ENCODE results near the gene GRIPAP1. TPM values are rescaled to one million over a fixed set of nuclear protein-coding genes. Genes with fewer than 3 reads are reported as not detected.

Gene GRIPAP1
- total RNA-seq, 4 donors from 2014 or later: 42.5 to 76.2 (median 58.6) TPM

DNA sequence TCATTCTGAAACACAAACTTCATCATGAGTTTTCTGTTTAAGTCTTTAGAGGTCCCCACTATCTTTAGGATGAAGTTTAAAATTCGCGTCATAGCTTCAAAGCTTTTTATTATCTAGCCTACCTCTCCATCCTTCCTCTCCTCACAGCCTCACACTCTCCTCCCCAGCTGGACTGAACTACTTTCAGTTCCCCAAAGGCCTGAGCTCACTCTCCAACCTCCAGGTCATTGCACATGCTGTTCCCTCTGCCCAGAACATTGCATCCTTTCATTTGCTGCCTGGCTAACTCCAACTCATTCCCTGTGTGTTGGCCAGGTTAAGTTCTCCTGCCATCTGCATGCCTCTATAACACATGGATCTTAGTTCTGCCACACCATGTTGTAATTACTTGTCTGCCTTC, 41.8 kb downstream of the GRIPAP1 start:
- Histone ChIP-seq H3K4me3 (no peak overlapping the region), H3K27me3 (no peaks in the 10 kb centered on the region), H3K36me3 (peaks cover 0 to 6% (median 0%) of the 10 kb centered on the region in 3 donors), H3K27ac (peak overlapping the region; percentile 19 to 95 (median 88)), H3K9me3 (no peaks in the 10 kb centered on the region), H3K4me1 (peaks cover 0 to 25% (median 3%) of the 10 kb centered on the region in 4 donors)
- peak in 1 of 2 donors; percentile 37 for DNase-seq (ENCODE audit: low spot score in 2 of 2)
- TF ChIP-seq POLR2A (IDR thresholded peaks at IDR 0.05) (no peak), EP300 (IDR thresholded peaks at IDR 0.05) (peak in 1 of 2 donors; percentile 68)
- WGBS, 2 donors: 77 to 83% methylated on average over 2 of the region's 2 CpGs

GRCh38 chrX:48958635-48959094, 43.4 kb downstream of the GRIPAP1 start:
- Histone ChIP-seq H3K4me1 (peaks cover 0 to 42% (median 7%) of the 10 kb centered on the region in 4 donors), H3K27me3 (no peaks in the 10 kb centered on the region), H3K4me3 (peak overlapping the region; percentile 34 to 83 (median 46)), H3K36me3 (peaks cover 0 to 14% (median 0%) of the 10 kb centered on the region in 3 donors), H3K27ac (peak overlapping the region; percentile 75 to 95 (median 88)), H3K9me3 (no peaks in the 10 kb centered on the region)
- WGBS, 2 donors: 0 to 37% methylated on average over 5 to 21 of the region's 21 CpGs
- no peak for DNase-seq (ENCODE audit: low spot score in 2 of 2)
- TF ChIP-seq POLR2A (IDR thresholded peaks at IDR 0.05): no peak
- no peak for TF ChIP-seq EP300 (IDR thresholded peaks at IDR 0.05)
- TF ChIP-seq, protein P1, sequence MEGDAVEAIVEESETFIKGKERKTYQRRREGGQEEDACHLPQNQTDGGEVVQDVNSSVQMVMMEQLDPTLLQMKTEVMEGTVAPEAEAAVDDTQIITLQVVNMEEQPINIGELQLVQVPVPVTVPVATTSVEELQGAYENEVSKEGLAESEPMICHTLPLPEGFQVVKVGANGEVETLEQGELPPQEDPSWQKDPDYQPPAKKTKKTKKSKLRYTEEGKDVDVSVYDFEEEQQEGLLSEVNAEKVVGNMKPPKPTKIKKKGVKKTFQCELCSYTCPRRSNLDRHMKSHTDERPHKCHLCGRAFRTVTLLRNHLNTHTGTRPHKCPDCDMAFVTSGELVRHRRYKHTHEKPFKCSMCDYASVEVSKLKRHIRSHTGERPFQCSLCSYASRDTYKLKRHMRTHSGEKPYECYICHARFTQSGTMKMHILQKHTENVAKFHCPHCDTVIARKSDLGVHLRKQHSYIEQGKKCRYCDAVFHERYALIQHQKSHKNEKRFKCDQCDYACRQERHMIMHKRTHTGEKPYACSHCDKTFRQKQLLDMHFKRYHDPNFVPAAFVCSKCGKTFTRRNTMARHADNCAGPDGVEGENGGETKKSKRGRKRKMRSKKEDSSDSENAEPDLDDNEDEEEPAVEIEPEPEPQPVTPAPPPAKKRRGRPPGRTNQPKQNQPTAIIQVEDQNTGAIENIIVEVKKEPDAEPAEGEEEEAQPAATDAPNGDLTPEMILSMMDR (IDR thresholded peaks at IDR 0.05): no peak

DNA sequence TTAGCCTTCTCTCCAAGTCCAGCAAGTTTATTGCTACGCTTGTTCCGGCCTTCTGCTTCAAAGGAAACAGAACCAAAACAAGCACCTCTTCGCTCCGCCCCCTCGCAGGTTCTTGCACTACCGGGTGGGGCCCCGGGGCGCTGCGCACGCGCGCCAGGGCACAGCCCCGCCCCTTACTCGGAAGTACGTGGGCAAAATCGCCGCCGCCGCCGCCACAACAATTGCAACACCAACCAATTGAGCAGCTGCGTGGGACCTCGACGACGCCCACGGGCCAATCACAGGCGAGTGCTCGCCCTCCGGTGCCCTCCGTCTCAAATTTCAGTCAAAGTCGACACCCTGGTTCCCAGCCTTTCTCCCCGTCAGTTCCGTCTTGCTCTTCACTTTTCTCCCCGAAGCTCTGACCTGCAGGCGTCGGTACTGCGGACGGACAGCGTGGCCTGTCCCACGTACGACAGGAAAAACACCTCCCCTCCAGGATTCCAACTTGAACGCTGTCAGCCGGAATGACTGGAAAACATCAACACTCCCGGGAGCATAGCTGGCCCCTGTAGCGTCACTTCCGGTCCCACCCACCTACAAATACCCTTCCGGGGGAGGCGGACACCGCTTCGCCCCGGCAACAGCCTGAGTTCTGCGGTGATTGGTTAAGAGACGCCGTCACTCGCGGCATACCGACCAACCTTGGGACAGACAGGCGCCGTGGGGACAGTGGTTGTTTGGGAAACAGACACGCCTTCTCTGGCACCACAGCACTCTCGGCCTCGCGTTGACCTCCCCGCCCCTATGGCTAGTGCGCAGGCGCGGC, 44.0 kb downstream of the GRIPAP1 start:
- TF ChIP-seq, protein P1 (IDR thresholded peaks at IDR 0.05): peak in 1 of 5 experiments; percentile 27
- TF ChIP-seq POLR2A (IDR thresholded peaks at IDR 0.05): peak; percentile 37 to 74
- peak; percentile 43 to 92 for TF ChIP-seq EP300 (IDR thresholded peaks at IDR 0.05)
- Histone ChIP-seq H3K9me3 (no peaks in the 10 kb centered on the region), H3K27me3 (no peaks in the 10 kb centered on the region), H3K36me3 (peaks cover 0 to 14% (median 0%) of the 10 kb centered on the region in 3 donors), H3K27ac (peak overlapping the region; percentile 88 to 95 (median 91)), H3K4me1 (peaks cover 0 to 48% (median 9%) of the 10 kb centered on the region in 4 donors), H3K4me3 (peak overlapping the region; percentile 26 to 83 (median 57))
- WGBS, 2 donors: 0 to 46% methylated on average over 13 to 66 of the region's 66 CpGs
- DNase-seq (ENCODE audit: low spot score in 2 of 2): peak; percentile 89 to 91

- Histone ChIP-seq H3K4me1 (peaks cover 0 to 54% (median 9%) of the 10 kb centered on the region in 4 donors), H3K27me3 (no peaks in the 10 kb centered on the region), H3K9me3 (no peaks in the 10 kb centered on the region), H3K4me3 (peak within 1 kb of the TSS; percentile 56 to 83 (median 60)), H3K36me3 (peaks cover 0 to 14% (median 0%) of the 10 kb centered on the region in 3 donors), H3K27ac (peak within 1 kb of the TSS; percentile 88 to 95 (median 91))
- peak in 1 of 2 donors; percentile 19 for DNase-seq (ENCODE audit: low spot score in 2 of 2)
- 0 to 51% methylated on average over 11 to 53 of the region's 53 CpGs for WGBS, 2 donors
- TF ChIP-seq POLR2A (IDR thresholded peaks at IDR 0.05) (no peak), EP300 (IDR thresholded peaks at IDR 0.05) (no peak)
- TF ChIP-seq, protein P1 (IDR thresholded peaks at IDR 0.05): no peak
Measured at GRCh38 chrX:48957477-48957826, 44.6 kb downstream of the GRIPAP1 start, which contains the start of gene OTUD5. TSS of gene OTUD5 (minus strand) at chrX:48957607. CDS start at chrX:48957570, 37 bp downstream.

DNA sequence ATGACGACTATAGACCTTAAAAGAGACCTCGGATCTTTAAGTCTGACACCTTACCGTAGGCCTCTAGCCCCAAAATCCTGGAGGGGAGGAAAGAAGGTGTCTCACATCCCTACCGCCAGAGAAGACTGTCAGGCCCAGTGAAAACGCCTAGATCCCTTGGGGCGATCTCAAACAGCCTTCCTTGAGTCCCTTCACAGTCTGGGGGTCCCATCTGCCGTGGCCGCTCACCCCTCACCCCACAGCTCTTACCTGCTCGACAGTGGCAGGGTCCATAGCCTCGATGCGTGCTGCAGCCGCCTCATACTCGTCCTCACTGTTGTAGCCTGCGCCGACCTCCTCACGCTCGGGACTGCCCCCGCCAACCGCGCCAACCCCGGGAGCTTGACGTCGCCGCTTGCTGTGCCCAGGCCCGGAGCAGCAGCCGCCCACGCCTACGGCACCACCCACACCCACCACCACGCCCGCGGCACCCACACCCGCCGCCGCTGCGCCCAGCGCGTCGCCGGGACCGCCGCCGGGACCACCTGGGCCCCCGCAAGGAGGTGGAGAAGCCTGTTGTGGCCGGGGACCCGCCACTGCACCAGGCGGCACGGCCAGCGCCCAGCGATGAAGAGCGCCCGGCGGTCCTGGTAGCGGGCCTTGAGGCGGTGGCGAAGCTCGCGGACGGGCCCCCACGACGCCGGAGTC, 45.2 kb downstream of the GRIPAP1 start:
- TF ChIP-seq POLR2A (IDR thresholded peaks at IDR 0.05) (no peak), EP300 (IDR thresholded peaks at IDR 0.05) (no peak)
- TF ChIP-seq, protein P1 (IDR thresholded peaks at IDR 0.05): no peak
- Histone ChIP-seq H3K4me1 (peaks cover 0 to 54% (median 9%) of the 10 kb centered on the region in 4 donors), H3K27ac (peak overlapping the region; percentile 88 to 95 (median 91)), H3K9me3 (no peaks in the 10 kb centered on the region), H3K36me3 (peaks cover 0 to 14% (median 0%) of the 10 kb centered on the region in 3 donors), H3K27me3 (no peaks in the 10 kb centered on the region), H3K4me3 (peak overlapping the region; percentile 56 to 83 (median 60))
- WGBS, 2 donors: 0 to 66% methylated on average over 34 to 60 of the region's 61 CpGs
- DNase-seq (ENCODE audit: low spot score in 2 of 2): no peak
